Measurements from ENCODE around the gene CEP72.
"Not testable (repeated sequence)": the region's sequence is repeated elsewhere in the genome, so short reads cannot be mapped to it uniquely, and the experiment has no call there.

Gene CEP72

GRCh38 chr5:601771-602465 is 10.2 kb upstream of the CEP72 start:
- DNase-seq, result no peak

GRCh38 chr5:602466-603035 is 9.6 kb upstream of the CEP72 start:
- DNase-seq, result no peak

- no peak for DNase-seq
These were observed 8.8 kb upstream of the CEP72 start for GRCh38 chr5:603081-603998.

GRCh38 chr5:604391-604831 is 7.7 kb upstream of the CEP72 start:
- no peak for DNase-seq

- DNase-seq, result not testable (repeated sequence)
These were observed 7.0 kb upstream of the CEP72 start for GRCh38 chr5:605090-605489.

GRCh38 chr5:606061-606460 is 6.1 kb upstream of the CEP72 start:
- no peak for DNase-seq

GRCh38 chr5:606526-607399 is 5.4 kb upstream of the CEP72 start:
- no peak for DNase-seq

- no peak for DNase-seq
These were observed 4.4 kb upstream of the CEP72 start for GRCh38 chr5:607541-608428.

GRCh38 chr5:608429-609370 is 3.4 kb upstream of the CEP72 start:
- no peak for DNase-seq

- no peak for DNase-seq
These were observed 2.6 kb upstream of the CEP72 start for GRCh38 chr5:609506-609905.

- DNase-seq, result no peak
These were observed 2.0 kb upstream of the CEP72 start for GRCh38 chr5:610011-610743.

- no peak for DNase-seq
These were observed 1.1 kb upstream of the CEP72 start for GRCh38 chr5:610744-611730.

- no peak for DNase-seq
These were observed 621 bp downstream of the CEP72 start for GRCh38 chr5:612498-613424.

GRCh38 chr5:616484-617039 is 4.4 kb downstream of the CEP72 start:
- DNase-seq, result no peak

GRCh38 chr5:617896-618295 is 5.8 kb downstream of the CEP72 start:
- no peak for DNase-seq

GRCh38 chr5:618450-618849 is 6.3 kb downstream of the CEP72 start:
- no peak for DNase-seq

- no peak for DNase-seq
These were observed 7.3 kb downstream of the CEP72 start for GRCh38 chr5:619444-619843.
